Measurements from ENCODE around the gene SMARCE1.
A peak's percentile ranks its signal among the peaks of the same experiment; 100 is the strongest.

SMARCE1 gene

GRCh38 chr17:40647624-40648383, at the start of gene SMARCE1:
Gene SMARCE1, minus strand, starts transcription at chr17:40647818. Its CDS starts 2,016 bp downstream, at chr17:40645802.
- DNase-seq (ENCODE audit: low spot score) = peak; percentile 68

GRCh38 chr17:40697297-40697696, 49.7 kb upstream of the SMARCE1 start:
- no peak for DNase-seq (ENCODE audit: low spot score)

GRCh38 chr17:40696651-40697072, 49.0 kb upstream of the SMARCE1 start:
- no peak for DNase-seq (ENCODE audit: low spot score)

GRCh38 chr17:40695874-40696472, 48.4 kb upstream of the SMARCE1 start:
- no peak for DNase-seq (ENCODE audit: low spot score)

DNA sequence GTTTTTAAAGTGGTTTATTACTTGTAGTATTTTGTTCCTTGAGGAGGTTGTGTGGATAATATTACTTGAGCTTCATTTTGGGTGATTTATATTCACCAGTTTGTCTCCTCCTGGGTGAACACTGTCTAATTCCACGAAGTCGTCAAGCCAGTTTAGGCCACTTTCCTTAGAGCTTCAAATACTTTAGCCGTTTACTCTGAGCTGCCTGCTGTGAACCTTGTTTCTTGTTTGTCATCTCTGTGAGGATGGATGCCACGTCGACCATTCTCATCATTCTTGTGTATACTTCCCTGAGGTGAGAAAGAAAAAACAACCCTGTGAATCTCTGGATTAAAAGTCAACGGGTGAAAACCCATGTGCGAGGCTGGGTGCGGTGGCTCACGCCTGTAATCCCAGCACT, 47.0 kb upstream of the SMARCE1 start:
- no peak for DNase-seq (ENCODE audit: low spot score)

GRCh38 chr17:40687106-40687505, 39.5 kb upstream of the SMARCE1 start:
- DNase-seq (ENCODE audit: low spot score) = no peak

GRCh38 chr17:40686192-40686591, 38.6 kb upstream of the SMARCE1 start:
- no peak for DNase-seq (ENCODE audit: low spot score)

- DNase-seq (ENCODE audit: low spot score) = no peak
These were observed 33.4 kb upstream of the SMARCE1 start for GRCh38 chr17:40680998-40681397.

DNA sequence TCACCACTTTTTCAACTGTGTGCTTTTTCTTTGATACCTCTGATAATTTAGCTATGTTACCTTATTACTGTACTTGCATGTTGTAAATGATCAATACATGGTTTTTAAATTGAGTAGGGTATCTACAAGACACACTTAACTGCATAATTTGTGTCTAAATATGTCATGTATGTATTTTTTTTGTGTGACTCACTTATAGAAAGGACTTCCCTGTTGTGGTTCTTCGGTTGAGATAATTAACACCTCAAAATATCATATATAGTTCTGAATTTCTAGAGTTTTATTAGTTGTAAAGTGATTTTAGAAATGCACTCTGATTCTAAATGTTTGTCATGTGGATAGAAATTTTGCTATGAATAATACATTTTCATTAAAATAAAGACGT, 31.9 kb upstream of the SMARCE1 start:
- no peak for DNase-seq (ENCODE audit: low spot score)

GRCh38 chr17:40678902-40679522, 31.4 kb upstream of the SMARCE1 start:
- DNase-seq (ENCODE audit: low spot score) = no peak

- DNase-seq (ENCODE audit: low spot score) = no peak
These were observed 28.3 kb upstream of the SMARCE1 start for GRCh38 chr17:40675905-40676304.

- no peak for DNase-seq (ENCODE audit: low spot score)
These were observed 25.0 kb upstream of the SMARCE1 start for GRCh38 chr17:40672654-40673053.

GRCh38 chr17:40671282-40671681, 23.7 kb upstream of the SMARCE1 start:
- no peak for DNase-seq (ENCODE audit: low spot score)

DNA sequence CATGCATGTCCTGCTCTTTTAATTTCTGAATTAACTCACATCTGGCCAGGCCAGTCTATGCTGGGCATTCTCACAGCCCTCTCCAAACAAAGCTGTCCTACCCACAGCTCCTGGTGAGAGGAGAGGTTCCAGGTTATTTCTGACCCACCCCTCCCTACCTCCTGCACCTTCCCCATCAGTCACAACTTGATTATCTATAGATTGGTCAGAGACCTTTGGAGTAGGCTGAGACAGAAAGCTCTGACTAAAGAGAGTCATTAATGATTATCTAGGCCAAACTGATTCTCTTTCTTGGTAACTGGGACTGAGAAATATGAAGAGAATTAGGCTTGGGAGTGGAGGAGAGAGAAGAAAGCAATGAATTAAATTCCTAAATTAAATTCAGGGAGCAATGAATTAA, 18.7 kb upstream of the SMARCE1 start:
- DNase-seq (ENCODE audit: low spot score) = no peak

GRCh38 chr17:40664582-40665333, 17.1 kb upstream of the SMARCE1 start, which contains the start of gene KRT222:
Gene KRT222, minus strand, starts transcription at chr17:40665177. Its CDS starts 78 bp downstream, at chr17:40665099.
- no peak for DNase-seq (ENCODE audit: low spot score)

GRCh38 chr17:40663252-40663651, 15.6 kb upstream of the SMARCE1 start:
- no peak for DNase-seq (ENCODE audit: low spot score)

DNA sequence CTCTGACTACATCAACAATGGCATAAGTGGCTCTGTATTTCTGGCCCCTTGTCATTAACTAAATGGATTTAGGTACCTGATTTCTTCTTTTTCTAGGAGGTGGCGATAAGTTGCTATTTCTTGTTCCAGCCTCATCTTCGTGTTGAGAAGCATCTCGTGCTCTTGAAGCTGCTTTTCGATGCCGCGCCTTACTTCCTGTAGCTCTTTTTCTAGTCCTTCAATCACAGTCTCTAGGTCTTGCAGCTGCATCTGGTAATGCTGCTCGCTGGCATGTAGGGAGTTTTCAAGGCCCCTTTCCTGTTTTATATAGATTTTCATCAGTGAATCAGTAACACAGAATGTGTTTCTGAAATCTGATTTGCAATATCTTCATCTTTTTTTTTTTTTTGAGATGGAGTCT, 12.3 kb upstream of the SMARCE1 start:
- DNase-seq (ENCODE audit: low spot score) = no peak

DNA sequence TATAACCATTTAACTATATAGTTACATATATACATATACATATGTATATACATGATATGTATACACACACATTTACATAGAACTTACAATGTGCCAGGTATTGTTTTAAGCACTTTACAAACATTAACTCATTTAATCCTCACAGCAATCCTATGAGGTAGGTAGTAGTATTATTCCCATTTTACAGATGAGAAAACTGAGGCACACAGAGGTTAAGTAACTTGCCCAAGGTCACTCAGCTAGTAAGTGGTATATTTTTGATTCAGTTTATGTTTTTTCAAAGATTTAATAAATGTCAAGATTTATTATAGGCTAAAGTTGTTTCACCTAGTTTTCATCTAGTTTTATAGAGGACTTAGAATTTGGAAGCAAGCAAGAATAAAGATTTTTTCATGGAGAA, 10.8 kb upstream of the SMARCE1 start:
- no peak for DNase-seq (ENCODE audit: low spot score)

DNA sequence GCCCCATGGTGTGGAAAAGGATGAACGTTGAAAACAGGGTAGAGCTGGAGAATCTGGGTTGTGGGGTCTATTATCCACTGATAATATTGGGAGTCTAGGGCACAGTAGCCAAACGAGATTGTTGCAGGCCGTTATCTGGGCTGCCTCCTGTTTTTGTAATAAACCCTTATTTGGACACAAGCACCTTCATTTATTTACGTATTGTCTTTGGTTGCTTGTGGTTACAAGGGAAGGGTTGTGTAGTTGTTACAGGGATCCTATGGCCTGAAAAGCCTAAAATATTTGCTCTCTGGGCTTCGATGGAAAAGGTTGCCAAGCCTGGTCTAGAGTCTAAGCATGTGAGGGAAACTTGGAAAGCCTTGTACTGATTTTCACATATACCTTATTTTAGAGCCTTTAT, 4.3 kb upstream of the SMARCE1 start:
- no peak for DNase-seq (ENCODE audit: low spot score)

- DNase-seq (ENCODE audit: low spot score) = peak; percentile 26
These were observed 858 bp upstream of the SMARCE1 start for GRCh38 chr17:40648384-40648968.

DNA sequence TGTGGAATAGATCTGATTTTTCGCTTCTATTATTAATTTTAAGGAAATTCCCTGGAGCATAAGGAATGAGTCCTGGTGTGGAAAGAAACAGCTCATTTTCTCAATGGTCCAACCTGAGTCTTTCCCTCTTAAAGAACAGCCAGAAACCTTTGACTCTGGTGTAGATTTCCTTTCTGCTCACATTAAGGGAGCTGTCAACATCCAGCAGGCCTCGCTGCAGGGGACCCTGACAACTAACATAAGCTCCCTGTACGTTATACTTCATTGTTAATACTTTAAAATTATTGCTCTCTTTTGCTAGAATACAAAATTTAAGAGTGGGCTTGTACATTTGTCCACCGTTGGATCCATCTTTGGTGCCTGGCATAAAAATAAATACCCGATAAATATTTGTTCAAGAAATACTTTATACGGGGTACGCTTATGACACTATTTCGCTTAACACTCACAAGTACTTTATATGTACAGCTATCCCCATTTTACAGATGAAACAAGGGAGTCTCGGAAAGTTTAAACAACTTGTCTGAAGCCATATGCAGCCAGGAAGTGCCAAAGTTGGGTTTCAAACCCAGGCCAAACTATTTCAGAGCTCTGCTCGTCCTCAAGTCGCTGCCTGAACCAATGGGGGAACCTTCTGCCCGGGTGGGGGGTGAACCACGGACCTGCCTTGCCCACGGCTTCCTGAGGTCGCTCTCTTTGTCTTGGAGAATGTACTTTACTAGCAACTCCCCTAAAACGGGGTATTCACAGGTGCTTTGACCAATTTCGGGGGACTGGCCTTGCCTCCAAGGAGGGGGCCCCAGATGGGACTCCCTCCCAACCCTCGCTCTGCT, 611 bp downstream of the SMARCE1 start:
- peak; percentile 35 for DNase-seq (ENCODE audit: low spot score)

Measured in kidney capillary endothelial cell (primary cell).